Stimulated activated naive CD8-positive, alpha-beta T cell treated with anti-CD3 and anti-CD28 coated beads, Interleukin-15, Interleukin-2, amounts not matched to agents 100 U/mL and 50 U/mL, for 24 hours (primary cell): ENCODE measurements around the gene KRTCAP2.
"Not testable (repeated sequence)": the region's sequence is repeated elsewhere in the genome, so short reads cannot be mapped to it uniquely, and the experiment has no call there.

Source experiments
- ATAC-seq: fragments of 150-1000 bp; cut with Tn5 transposase; one replicate; pipeline ENCODE4 v1.10.0; 2021
- DNase-seq: peaks from one replicate; pipeline ENCODE4 v3.0.0; 2021

KRTCAP2 gene

GRCh38 chr1:155172732-155173477 is at the start of gene KRTCAP2:
Gene KRTCAP2 (minus strand): TSS chr1:155173304. CDS start chr1:155173224, 80 bp downstream.
- peak; percentile 78 for ATAC-seq
- DNase-seq: peak; percentile 96

DNA sequence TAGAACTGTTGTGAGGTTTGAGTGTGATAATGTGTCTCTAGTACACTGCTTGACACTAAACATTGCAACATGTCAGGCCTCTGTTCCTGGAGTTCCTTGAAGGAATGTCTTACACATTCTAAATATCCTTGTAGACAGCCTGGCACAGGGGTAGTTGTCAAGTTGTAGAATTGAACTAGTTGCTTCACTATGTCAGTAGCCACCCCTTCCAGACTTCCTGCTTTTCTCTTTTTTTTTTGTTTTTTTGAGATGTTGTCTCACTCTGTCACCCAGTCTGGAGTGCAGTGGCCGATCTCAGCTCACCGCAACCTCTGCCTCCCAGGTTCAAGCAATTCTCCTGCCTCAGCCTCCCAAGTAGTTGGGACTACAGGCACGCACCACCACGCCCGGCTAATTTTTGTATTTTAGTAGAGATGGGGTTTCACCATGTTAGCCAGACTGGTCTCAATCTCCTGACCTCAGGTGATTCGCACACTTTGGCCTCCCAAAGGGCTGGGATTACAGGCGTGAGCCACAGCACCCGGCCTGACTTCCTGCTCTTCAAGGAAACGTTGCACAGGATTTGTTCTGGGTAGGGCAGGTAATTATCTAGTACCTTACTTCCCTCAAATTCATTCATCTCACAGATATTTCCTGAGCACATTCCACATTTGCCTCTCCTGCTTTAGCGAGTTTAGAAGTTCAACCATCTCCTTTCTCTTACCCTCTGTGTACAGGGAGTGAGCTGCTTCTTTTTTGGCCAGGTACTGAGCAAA is 47.3 kb upstream of the KRTCAP2 start:
- not testable (repeated sequence) for DNase-seq, ATAC-seq

DNA sequence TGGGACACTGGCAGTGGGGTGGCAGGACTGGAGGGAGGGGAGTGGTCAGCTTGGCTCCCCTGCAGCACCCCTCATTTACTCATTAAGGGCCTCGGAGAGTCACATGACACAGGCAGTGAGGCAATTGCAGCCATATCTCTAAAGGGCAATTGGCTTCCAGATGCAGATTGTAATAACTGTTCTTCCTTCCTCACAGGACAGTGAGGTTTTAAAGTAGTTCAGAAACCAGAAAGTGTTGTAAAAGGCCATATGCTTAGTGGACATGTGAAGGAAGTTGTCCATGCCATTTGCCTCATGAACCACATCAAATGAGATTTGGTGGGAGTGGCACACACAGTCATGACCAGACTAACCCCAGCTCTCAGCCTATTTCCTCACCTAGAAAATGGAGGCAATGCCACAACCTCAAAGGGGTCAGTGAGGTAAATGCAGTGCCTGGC is 46.5 kb upstream of the KRTCAP2 start:
- no peak for DNase-seq
- ATAC-seq: peak; percentile 32

- DNase-seq (no peak), ATAC-seq (no peak)
Observed at GRCh38 chr1:155218854-155219591, 45.9 kb upstream of the KRTCAP2 start.

DNA sequence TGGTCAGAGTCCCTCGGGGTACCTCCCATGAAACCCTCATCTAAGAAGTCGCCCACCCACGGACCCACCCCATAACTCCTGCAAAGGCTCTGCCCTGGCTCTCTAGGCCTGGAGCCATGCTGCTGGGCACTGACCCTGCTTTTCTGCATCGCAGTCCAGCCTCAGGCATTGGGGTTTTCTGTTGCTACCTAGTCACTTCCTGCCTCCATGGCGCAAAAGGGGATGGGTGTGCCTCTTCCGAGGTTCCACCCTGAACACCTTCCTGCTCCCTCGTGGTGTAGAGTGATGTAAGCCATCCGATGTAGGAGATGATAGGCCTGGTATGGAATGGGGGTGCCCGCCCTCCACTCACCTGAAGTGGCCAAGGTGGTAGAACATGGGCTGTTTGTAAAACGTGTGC is 41.6 kb upstream of the KRTCAP2 start:
- not testable (repeated sequence) for DNase-seq, ATAC-seq

- not testable (repeated sequence) for DNase-seq
Observed at GRCh38 chr1:155212051-155212440, 38.9 kb upstream of the KRTCAP2 start.

GRCh38 chr1:155211381-155212050 is 38.4 kb upstream of the KRTCAP2 start:
- not testable (repeated sequence) for ATAC-seq, DNase-seq

More at GRCh38 chr1:155212051-155212440, 38.9 kb upstream of the KRTCAP2 start:
- ATAC-seq: not testable (repeated sequence)

DNA sequence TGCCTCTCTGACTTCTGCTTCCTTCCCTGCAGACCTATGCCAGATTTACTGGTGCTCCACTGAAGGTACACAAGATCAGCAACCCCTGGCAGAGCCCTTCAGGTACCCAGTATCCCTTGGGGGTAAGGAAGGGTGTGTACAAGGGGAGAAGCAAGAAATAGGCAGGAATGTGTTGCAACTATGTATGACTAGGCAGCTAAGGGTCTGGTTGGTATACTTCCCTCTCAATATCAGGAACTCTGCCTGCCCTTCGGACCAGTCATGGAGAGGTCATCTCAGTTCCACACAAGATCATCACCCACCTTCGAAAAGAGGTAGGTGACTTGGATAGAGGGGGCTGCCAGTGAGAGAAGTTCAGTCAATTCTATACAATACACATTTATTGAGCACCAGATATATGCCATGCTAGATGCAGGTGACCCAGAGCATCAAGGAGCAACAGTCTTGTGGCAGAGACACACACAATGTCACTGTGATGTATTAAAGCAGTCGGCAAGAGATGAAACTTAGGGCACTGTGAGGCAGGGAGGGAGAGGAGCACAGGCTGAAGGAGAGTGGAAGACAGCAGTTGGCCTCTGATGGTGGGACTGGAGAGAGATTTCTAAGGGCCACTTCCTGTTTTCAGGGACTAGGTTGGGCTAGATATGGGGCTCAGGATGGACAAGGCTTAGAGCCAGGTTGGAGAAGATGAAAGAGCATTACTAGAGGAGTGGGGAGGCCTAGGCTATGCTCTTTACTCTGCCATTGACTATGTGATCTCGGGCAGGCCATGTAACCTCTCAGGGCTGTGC is 37.4 kb upstream of the KRTCAP2 start:
- ATAC-seq (no peak), DNase-seq (no peak)

- ATAC-seq (no peak), DNase-seq (no peak)
Observed at GRCh38 chr1:155209312-155209721, 36.2 kb upstream of the KRTCAP2 start.

GRCh38 chr1:155208541-155209311 is 35.6 kb upstream of the KRTCAP2 start, which contains the start of gene MTX1:
Gene MTX1 (plus strand): TSS chr1:155208695. CDS start chr1:155208805, 110 bp downstream.
- DNase-seq (peak; percentile 94), ATAC-seq (peak; percentile 85)

DNA sequence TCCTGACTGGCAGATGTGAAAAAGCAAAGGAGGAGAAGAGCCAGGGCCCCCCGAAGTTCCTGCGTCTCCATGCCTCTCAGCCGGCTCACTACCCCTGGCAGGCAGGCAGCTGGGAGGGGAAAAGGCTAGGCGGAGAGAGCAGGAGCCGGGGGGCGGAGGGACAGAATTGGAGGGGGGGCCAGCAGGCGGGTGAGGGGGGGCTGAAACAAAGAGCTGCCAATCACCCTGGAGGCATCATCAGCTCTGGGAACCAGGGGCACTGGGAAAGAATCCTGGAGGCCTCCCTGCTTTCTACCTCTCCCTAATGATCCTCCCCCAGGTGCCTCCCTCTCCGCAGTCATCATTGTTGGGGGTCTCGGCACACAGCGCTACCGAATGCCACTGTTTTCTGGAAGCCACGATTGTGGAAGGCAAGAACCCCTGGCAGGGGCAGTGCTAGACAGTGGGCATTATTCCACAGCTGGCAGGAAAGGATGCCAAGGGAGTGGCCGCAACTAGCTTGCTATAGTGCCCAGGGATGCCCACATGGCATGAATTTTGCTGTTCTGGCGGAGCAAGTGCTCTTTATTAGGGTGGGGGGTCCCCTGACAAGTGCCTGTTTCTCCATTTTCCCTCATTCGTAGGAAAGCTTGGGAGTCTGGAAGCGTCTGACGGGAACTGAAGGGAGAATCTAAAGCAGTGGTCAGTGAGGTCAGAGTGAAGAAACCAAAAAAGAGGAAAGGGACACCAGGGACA is 34.9 kb upstream of the KRTCAP2 start, which contains the start of gene THBS3:
TSS of gene THBS3 (minus strand) at position 92 of the 735 bp plus-strand sequence. CDS start at position 71, 21 bp downstream.
- no peak for DNase-seq
- ATAC-seq: no peak

GRCh38 chr1:155206891-155207805 is 34.0 kb upstream of the KRTCAP2 start:
- ATAC-seq: peak; percentile 39

GRCh38 chr1:155205969-155206593 is 33.0 kb upstream of the KRTCAP2 start:
- ATAC-seq: no peak
- DNase-seq: no peak

More at GRCh38 chr1:155206891-155207805, 34.0 kb upstream of the KRTCAP2 start:
- peak; percentile 95 for DNase-seq

DNA sequence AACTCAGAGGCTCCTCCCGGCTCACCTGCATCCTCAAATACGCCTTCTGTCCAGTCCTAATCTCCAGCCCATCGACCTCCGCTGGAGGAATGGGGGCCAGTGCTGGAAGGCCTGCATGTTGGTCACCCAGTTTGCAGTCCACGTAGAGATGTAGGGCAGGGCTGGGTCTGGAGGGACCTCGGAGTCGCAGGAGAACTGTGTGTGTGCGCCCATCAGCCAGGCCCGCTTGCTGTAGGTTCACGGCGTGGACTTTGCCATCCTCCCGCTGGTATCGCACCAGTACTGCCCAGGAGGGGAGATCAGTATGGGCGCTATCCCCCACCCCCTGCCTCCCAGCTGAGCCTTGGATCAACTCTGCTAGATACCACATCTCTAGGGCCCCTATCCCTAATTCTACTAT is 31.9 kb upstream of the KRTCAP2 start:
- DNase-seq (no peak), ATAC-seq (no peak)

GRCh38 chr1:155202731-155203515 is 29.8 kb upstream of the KRTCAP2 start:
- no peak for ATAC-seq
- no peak for DNase-seq

DNA sequence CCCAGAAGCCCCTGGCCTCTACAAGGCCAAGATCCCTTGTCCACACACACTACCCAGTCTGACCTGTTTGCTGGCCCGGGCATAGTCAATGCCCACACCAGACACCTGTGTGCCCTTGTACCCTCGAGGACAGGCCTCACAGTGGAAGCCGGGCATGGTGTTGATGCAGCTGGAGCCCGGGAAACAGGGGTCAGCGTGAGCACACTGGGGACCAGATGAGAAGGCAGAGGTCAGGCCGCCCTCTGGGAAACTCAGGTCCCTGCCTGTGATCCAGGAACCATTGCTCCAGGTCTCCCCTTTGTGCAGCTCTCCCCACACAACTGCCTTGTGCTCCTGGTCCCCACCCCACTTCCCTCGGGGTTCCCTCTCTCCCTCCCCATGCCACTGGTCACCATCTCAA is 29.1 kb upstream of the KRTCAP2 start:
- ATAC-seq: no peak
- DNase-seq: no peak

- DNase-seq (no peak), ATAC-seq (no peak)
Observed at GRCh38 chr1:155200920-155201319, 27.8 kb upstream of the KRTCAP2 start.
